ENCODE measurements around the gene FARP1. TPM values are rescaled to one million over a fixed set of nuclear protein-coding genes. Genes with fewer than 3 reads are reported as not detected.

The FARP1 gene
- total and polyA plus RNA-seq, 2 of the 13 experiments (the other 11 are each of a cell fraction or from before 2014, with no cell fraction given): 70.6 to 126 TPM

DNA sequence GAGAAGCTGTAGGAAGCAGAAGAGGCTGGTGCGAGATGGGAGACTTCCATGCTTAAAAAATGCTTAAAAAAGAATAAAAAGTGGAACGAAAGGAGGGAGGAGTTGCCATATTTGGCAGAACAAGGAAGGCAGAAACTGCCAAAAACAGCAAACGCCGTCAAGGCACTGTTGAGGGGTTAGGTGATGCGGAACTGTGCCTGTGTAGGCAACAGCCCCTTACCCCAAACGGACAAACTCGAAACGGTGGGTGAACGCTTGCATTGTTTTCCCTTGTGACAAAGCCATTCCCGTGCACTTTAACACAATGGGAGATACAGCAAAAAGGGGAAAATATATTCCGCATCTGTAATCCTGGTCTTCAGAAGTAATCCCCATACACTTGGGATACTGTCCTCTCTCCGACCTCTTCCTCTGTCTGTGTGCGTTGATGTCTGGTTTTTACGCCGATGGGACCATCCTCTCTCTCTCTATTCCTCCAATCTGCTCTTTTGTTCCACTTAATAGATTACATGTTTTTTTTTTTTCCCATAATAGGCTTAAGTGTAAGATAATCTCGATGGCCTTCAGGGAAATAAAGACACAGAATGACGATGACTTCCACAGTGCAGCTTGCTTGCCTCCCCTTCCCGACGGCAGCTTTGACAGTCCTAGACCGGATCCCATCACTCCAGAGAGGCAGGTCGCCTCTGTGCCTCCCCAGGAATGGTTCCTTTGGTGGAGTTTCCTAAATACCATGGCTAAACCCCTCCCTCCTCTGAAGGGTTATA lies 166.9 kb downstream of the FARP1 start:
- Histone ChIP-seq H3K9ac (ENCODE audit: insufficient read depth, low read depth, low read length) (no peak overlapping the region), H3K79me2 (ENCODE audit: insufficient read depth, low read length) (peaks cover 81% of the 10 kb centered on the region), H3K4me2 (ENCODE audit: low read depth, low read length) (peak overlapping the region; percentile 30; the same call in 1 of the 2 replicates), H3K36me3 (replicated peaks in 1 of 2; ENCODE audit: control insufficient read depth in 1 of 2, insufficient read depth in 2 of 2, low read length in 2 of 2) (peaks cover 5 to 26% of the 10 kb centered on the region in 2 experiments), H3K4me3 (replicated peaks in 1 of 3; ENCODE audit: insufficient read depth in 1 of 3, low read depth in 2 of 3, low read length in 3 of 3) (no peak overlapping the region), H2AFZ (ENCODE audit: low read length) (no peak overlapping the region), H3K27ac (ENCODE audit: extremely low read length, insufficient read depth, low read length) (peak overlapping the region; percentile 62), H3K9me3 (ENCODE audit: low read length) (no peaks in the 10 kb centered on the region), H4K20me1 (ENCODE audit: insufficient read depth, low read length) (peaks cover 19% of the 10 kb centered on the region), H3K27me3 (ENCODE audit: control insufficient read depth in 1 of 2, insufficient read depth in 2 of 2, low read length in 2 of 2) (no peaks in the 10 kb centered on the region), H3K4me1 (ENCODE audit: insufficient read depth, low read length) (peaks cover 91% of the 10 kb centered on the region)
- DNase-seq (ENCODE audit: low spot score): no peak
- CTCF ChIA-PET (ENCODE audit: low intra/inter-chr PET ratio, low total read pairs): no interaction called here
- no TSS peak for BruUV-seq (replicated peaks)
- intact Hi-C loops (cut with micrococcal nuclease; ENCODE audit: unreplicated experiment): no loop called here
- POLR2A ChIA-PET: interaction anchor here (1.5 kb wide), 1 partner anchor 9 kb away, joined by 5 read pairs; no protein-coding TSS in a partner anchor
- ATAC-seq: no peak; the same call in 1 of the 3 replicates
- in situ Hi-C loops (cut with HindIII; ENCODE audit: extremely low pct_ligation_motif_present, low pct_unique_long_range_greater_than_20kb): no loop called here
- no peak for FAIRE-seq
- WGBS (ENCODE audit: low lambda C conversion rate): 86% methylated on average over 21 of the region's 21 CpGs
- no peak for TF ChIP-seq SPEN (CRISPR knock-in tag; IDR thresholded peaks at IDR 0.05; ENCODE audit: low read depth)
- TF ChIP-seq, protein P1, sequence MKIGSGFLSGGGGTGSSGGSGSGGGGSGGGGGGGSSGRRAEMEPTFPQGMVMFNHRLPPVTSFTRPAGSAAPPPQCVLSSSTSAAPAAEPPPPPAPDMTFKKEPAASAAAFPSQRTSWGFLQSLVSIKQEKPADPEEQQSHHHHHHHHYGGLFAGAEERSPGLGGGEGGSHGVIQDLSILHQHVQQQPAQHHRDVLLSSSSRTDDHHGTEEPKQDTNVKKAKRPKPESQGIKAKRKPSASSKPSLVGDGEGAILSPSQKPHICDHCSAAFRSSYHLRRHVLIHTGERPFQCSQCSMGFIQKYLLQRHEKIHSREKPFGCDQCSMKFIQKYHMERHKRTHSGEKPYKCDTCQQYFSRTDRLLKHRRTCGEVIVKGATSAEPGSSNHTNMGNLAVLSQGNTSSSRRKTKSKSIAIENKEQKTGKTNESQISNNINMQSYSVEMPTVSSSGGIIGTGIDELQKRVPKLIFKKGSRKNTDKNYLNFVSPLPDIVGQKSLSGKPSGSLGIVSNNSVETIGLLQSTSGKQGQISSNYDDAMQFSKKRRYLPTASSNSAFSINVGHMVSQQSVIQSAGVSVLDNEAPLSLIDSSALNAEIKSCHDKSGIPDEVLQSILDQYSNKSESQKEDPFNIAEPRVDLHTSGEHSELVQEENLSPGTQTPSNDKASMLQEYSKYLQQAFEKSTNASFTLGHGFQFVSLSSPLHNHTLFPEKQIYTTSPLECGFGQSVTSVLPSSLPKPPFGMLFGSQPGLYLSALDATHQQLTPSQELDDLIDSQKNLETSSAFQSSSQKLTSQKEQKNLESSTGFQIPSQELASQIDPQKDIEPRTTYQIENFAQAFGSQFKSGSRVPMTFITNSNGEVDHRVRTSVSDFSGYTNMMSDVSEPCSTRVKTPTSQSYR (CRISPR knock-in tag; IDR thresholded peaks at IDR 0.05; ENCODE audit: borderline replicate concordance): no peak
- TF ChIP-seq ZNF737 (CRISPR knock-in tag; IDR thresholded peaks at IDR 0.05; ENCODE audit: borderline replicate concordance): no peak
- TF ChIP-seq, protein P2, sequence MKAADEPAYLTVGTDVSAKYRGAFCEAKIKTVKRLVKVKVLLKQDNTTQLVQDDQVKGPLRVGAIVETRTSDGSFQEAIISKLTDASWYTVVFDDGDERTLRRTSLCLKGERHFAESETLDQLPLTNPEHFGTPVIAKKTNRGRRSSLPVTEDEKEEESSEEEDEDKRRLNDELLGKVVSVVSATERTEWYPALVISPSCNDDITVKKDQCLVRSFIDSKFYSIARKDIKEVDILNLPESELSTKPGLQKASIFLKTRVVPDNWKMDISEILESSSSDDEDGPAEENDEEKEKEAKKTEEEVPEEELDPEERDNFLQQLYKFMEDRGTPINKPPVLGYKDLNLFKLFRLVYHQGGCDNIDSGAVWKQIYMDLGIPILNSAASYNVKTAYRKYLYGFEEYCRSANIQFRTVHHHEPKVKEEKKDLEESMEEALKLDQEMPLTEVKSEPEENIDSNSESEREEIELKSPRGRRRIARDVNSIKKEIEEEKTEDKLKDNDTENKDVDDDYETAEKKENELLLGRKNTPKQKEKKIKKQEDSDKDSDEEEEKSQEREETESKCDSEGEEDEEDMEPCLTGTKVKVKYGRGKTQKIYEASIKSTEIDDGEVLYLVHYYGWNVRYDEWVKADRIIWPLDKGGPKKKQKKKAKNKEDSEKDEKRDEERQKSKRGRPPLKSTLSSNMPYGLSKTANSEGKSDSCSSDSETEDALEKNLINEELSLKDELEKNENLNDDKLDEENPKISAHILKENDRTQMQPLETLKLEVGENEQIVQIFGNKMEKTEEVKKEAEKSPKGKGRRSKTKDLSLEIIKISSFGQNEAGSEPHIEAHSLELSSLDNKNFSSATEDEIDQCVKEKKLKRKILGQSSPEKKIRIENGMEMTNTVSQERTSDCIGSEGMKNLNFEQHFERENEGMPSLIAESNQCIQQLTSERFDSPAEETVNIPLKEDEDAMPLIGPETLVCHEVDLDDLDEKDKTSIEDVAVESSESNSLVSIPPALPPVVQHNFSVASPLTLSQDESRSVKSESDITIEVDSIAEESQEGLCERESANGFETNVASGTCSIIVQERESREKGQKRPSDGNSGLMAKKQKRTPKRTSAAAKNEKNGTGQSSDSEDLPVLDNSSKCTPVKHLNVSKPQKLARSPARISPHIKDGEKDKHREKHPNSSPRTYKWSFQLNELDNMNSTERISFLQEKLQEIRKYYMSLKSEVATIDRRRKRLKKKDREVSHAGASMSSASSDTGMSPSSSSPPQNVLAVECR (CRISPR knock-in tag; IDR thresholded peaks at IDR 0.05; ENCODE audit: borderline replicate concordance): 0 out of 2 replicates have a peak, but pooled peaks have one; percentile 13
- TF ChIP-seq ZSCAN9 (CRISPR knock-in tag; IDR thresholded peaks at IDR 0.05; ENCODE audit: borderline replicate concordance): no peak
- TF ChIP-seq, protein P3, sequence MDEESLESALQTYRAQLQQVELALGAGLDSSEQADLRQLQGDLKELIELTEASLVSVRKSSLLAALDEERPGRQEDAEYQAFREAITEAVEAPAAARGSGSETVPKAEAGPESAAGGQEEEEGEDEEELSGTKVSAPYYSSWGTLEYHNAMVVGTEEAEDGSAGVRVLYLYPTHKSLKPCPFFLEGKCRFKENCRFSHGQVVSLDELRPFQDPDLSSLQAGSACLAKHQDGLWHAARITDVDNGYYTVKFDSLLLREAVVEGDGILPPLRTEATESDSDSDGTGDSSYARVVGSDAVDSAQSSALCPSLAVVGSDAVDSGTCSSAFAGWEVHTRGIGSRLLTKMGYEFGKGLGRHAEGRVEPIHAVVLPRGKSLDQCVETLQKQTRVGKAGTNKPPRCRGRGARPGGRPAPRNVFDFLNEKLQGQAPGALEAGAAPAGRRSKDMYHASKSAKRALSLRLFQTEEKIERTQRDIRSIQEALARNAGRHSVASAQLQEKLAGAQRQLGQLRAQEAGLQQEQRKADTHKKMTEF (CRISPR knock-in tag; IDR thresholded peaks at IDR 0.05): no peak
- no peak for TF ChIP-seq PHB2 (IDR thresholded peaks at IDR 0.05; ENCODE audit: partially characterized antibody)
- TF ChIP-seq ZBTB38 (CRISPR knock-in tag; IDR thresholded peaks at IDR 0.05): peak; percentile 59; the same call in 1 of the 2 replicates
- TF ChIP-seq RFX3 (CRISPR knock-in tag; IDR thresholded peaks at IDR 0.05): no peak
- TF ChIP-seq NFKBIZ (CRISPR knock-in tag; IDR thresholded peaks at IDR 0.05): no peak
- no peak for TF ChIP-seq ETV6 (CRISPR knock-in tag; conservative IDR thresholded peaks at IDR 0.05)
- TF ChIP-seq, protein P4, sequence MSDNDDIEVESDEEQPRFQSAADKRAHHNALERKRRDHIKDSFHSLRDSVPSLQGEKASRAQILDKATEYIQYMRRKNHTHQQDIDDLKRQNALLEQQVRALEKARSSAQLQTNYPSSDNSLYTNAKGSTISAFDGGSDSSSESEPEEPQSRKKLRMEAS (IDR thresholded peaks at IDR 0.05): no peak
- TF ChIP-seq ZNF468 (CRISPR knock-in tag; IDR thresholded peaks at IDR 0.05): no peak
- no peak for TF ChIP-seq ZNF101 (CRISPR knock-in tag; IDR thresholded peaks at IDR 0.05; ENCODE audit: borderline replicate concordance, low read depth)
- TF ChIP-seq MBNL3 (CRISPR knock-in tag; conservative IDR thresholded peaks at IDR 0.05): no peak
- no peak for TF ChIP-seq YEATS2 (CRISPR knock-in tag; IDR thresholded peaks at IDR 0.05; ENCODE audit: borderline replicate concordance)

All from HepG2 (cell line).